SK-N-SH treated with all-trans-retinoic acid at 6 μM for 48 hours (cell line): Measurements from ENCODE around the gene ASIC4.

ENCODE experiments used
- ATAC-seq: fragments of 200-7000 bp; cut with Tn5 transposase; 3 replicates; pipeline ENCODE4 v1.9.1; 2020; ENCODE audit warnings: mild to moderate bottlenecking, moderate library complexity
- ARNTL ChIP-seq: fragments of 450-650 bp; formaldehyde crosslinking; IDR thresholded peaks from 2 replicates; pipeline ENCODE4 v1.5.0; 2020; ENCODE audit warnings: low read depth, mild to moderate bottlenecking, moderate library complexity, borderline replicate concordance
- BACH2 ChIP-seq: fragments of 250-450 bp; sonication (Bioruptor Pico); IDR thresholded peaks from 2 replicates; pipeline ENCODE4 v1.9.0; 2021; ENCODE audit warnings: mild to moderate bottlenecking, borderline replicate concordance
- CREB5 ChIP-seq: fragments of 250-450 bp; sonication (Bioruptor Pico); IDR thresholded peaks from 2 replicates; pipeline ENCODE4 v1.5.1; 2020; ENCODE audit warnings: low read depth, mild to moderate bottlenecking, moderate library complexity
- CSDC2 ChIP-seq: fragments of 250-450 bp; sonication (Bioruptor Pico); IDR thresholded peaks from 2 replicates; pipeline ENCODE4 v1.5.0; 2020; ENCODE audit warnings: mild to moderate bottlenecking, moderate library complexity
- CSRNP3 ChIP-seq: fragments of 250-450 bp; sonication (Bioruptor Pico); IDR thresholded peaks from 2 replicates; pipeline ENCODE4 v1.5.1; 2021; ENCODE audit warnings: mild to moderate bottlenecking, moderate library complexity
- ESRRG ChIP-seq: fragments of 250-450 bp; sonication (Bioruptor Pico); IDR thresholded peaks from 2 replicates; pipeline ENCODE4 v1.6.1; 2021; ENCODE audit warnings: mild to moderate bottlenecking
- GLIS3 ChIP-seq: fragments of 250-450 bp; sonication (Bioruptor Pico); IDR thresholded peaks from 2 replicates; pipeline ENCODE4 v1.5.0; 2020; ENCODE audit warnings: mild to moderate bottlenecking, moderate library complexity
- ISL1 ChIP-seq: fragments of 250-450 bp; sonication (Bioruptor Pico); IDR thresholded peaks from 2 replicates; pipeline ENCODE4 v2.1.2; 2022; ENCODE audit warnings: mild to moderate bottlenecking, moderate library complexity
- OSR1 ChIP-seq: fragments of 250-450 bp; sonication (Bioruptor Pico); IDR thresholded peaks from 2 replicates; pipeline ENCODE4 v1.8.0; 2022; ENCODE audit warnings: moderate library complexity, mild to moderate bottlenecking, inconsistent platforms
- PATZ1 ChIP-seq: fragments of 250-450 bp; sonication (Bioruptor Pico); IDR thresholded peaks from 2 replicates; pipeline ENCODE4 v1.8.0; 2020; ENCODE audit warnings: mild to moderate bottlenecking, moderate library complexity, borderline replicate concordance
- POU6F1 ChIP-seq: fragments of 250-450 bp; sonication (Bioruptor Pico); IDR thresholded peaks from 2 replicates; pipeline ENCODE4 v1.8.0; 2021; ENCODE audit warnings: low read depth, mild to moderate bottlenecking, moderate library complexity, borderline replicate concordance
- PPARA ChIP-seq: fragments of 250-450 bp; sonication (Bioruptor Pico); IDR thresholded peaks from 2 replicates; pipeline ENCODE4 v1.5.0; 2020; ENCODE audit warnings: mild to moderate bottlenecking, borderline replicate concordance
- SNAI2 ChIP-seq: fragments of 250-450 bp; sonication (Bioruptor Pico); IDR thresholded peaks from 2 replicates; pipeline ENCODE4 v1.5.0; 2020; ENCODE audit warnings: mild to moderate bottlenecking, moderate library complexity
- TCF4 ChIP-seq: fragments of 250-450 bp; sonication (Bioruptor Pico); IDR thresholded peaks from 2 replicates; pipeline ENCODE4 v1.8.0; 2021; ENCODE audit warnings: mild to moderate bottlenecking, moderate library complexity, borderline replicate concordance
- TOX ChIP-seq: fragments of 250-450 bp; sonication (Bioruptor Pico); IDR thresholded peaks from 2 replicates; pipeline ENCODE4 v1.8.0; 2021; ENCODE audit warnings: mild to moderate bottlenecking, moderate library complexity, borderline replicate concordance
- TSHZ2 ChIP-seq: fragments of 250-450 bp; sonication (Bioruptor Pico); IDR thresholded peaks from 2 replicates; pipeline ENCODE4 v1.5.0; 2020; ENCODE audit warnings: mild to moderate bottlenecking, moderate library complexity
- ZC3H10 ChIP-seq: fragments of 250-450 bp; sonication (Bioruptor Pico); IDR thresholded peaks from 2 replicates; pipeline ENCODE4 v1.5.1; 2021; ENCODE audit warnings: mild to moderate bottlenecking, moderate library complexity
- ZFP30 ChIP-seq: fragments of 450-650 bp; formaldehyde crosslinking; IDR thresholded peaks from 2 replicates; pipeline ENCODE4 v1.5.0; 2022; ENCODE audit warnings: mild to moderate bottlenecking, moderate library complexity
- ZNF565 ChIP-seq: fragments of 450-650 bp; formaldehyde crosslinking; conservative IDR thresholded peaks from 2 replicates; pipeline ENCODE4 v1.5.0; 2020; ENCODE audit warnings: low read depth, mild to moderate bottlenecking, moderate library complexity
- ZNF70 ChIP-seq: fragments of 450-650 bp; formaldehyde crosslinking; IDR thresholded peaks from 2 replicates; pipeline ENCODE4 v1.5.0; 2020; ENCODE audit warnings: mild to moderate bottlenecking, moderate library complexity
- ZNF8 ChIP-seq: fragments of 450-650 bp; formaldehyde crosslinking; IDR thresholded peaks from 2 replicates; pipeline ENCODE4 v1.5.0; 2020; ENCODE audit warnings: mild to moderate bottlenecking, moderate library complexity

The ASIC4 gene

GRCh38 chr2:219505585-219505984 lies 8.7 kb upstream of the ASIC4 start:
- no peak for TF ChIP-seq OSR1
- TF ChIP-seq TCF4 (CRISPR knock-in tag), result no peak
- TF ChIP-seq CREB5 (CRISPR knock-in tag), result no peak
- no peak for TF ChIP-seq GLIS3 (CRISPR knock-in tag)
- TF ChIP-seq SNAI2 (CRISPR knock-in tag), result no peak
- no peak for TF ChIP-seq TOX (CRISPR knock-in tag)
- no peak for TF ChIP-seq ZNF8 (CRISPR knock-in tag)
- no peak for TF ChIP-seq ZFP30
- TF ChIP-seq POU6F1 (CRISPR knock-in tag), result no peak
- TF ChIP-seq ZC3H10 (CRISPR knock-in tag), result no peak
- no peak for TF ChIP-seq ZNF70
- no peak for TF ChIP-seq ZNF565 (CRISPR knock-in tag)
- TF ChIP-seq CSDC2 (CRISPR knock-in tag), result no peak
- TF ChIP-seq PATZ1 (CRISPR knock-in tag), result no peak

GRCh38 chr2:219506153-219506801 lies 8.0 kb upstream of the ASIC4 start:
- TF ChIP-seq CREB5 (CRISPR knock-in tag), result no peak
- TF ChIP-seq ARNTL (CRISPR knock-in tag), result no peak
- no peak for TF ChIP-seq GLIS3 (CRISPR knock-in tag)
- no peak for TF ChIP-seq ZNF565 (CRISPR knock-in tag)
- no peak for TF ChIP-seq ZNF70
- no peak for TF ChIP-seq POU6F1 (CRISPR knock-in tag)
- TF ChIP-seq CSRNP3 (CRISPR knock-in tag), result no peak
- no peak for TF ChIP-seq TCF4 (CRISPR knock-in tag)
- TF ChIP-seq TOX (CRISPR knock-in tag), result no peak
- TF ChIP-seq PPARA, result no peak
- TF ChIP-seq, all 23 proteins: peak for 0
- no peak for ATAC-seq

More at GRCh38 chr2:219505585-219505984, 8.7 kb upstream of the ASIC4 start:
- ATAC-seq, result no peak

GRCh38 chr2:219506802-219507526 lies 7.3 kb upstream of the ASIC4 start:
- ATAC-seq, result no peak
- TF ChIP-seq ZNF70 (no peak), ZC3H10 (CRISPR knock-in tag) (no peak), BACH2 (CRISPR knock-in tag) (no peak), ISL1 (CRISPR knock-in tag) (no peak), TSHZ2 (no peak), TCF4 (CRISPR knock-in tag) (no peak), GLIS3 (CRISPR knock-in tag) (no peak), ESRRG (CRISPR knock-in tag) (no peak), CSRNP3 (CRISPR knock-in tag) (no peak), OSR1 (no peak)
